ENCODE measurements around the gene DOCK4.

DOCK4 gene

GRCh38 chr7:111878785-111879184 lies 327.4 kb downstream of the DOCK4 start:
- Histone ChIP-seq H3K36me3 (ENCODE audit: insufficient read depth) (no peaks in the 10 kb centered on the region), H4K20me1 (ENCODE audit: insufficient read depth) (no peaks in the 10 kb centered on the region), H3K79me2 (ENCODE audit: insufficient read depth, low read depth) (no peaks in the 10 kb centered on the region), H3K9ac (no peak overlapping the region), H3K4me3 (IDR thresholded peaks at IDR 0.05; ENCODE audit: insufficient read depth, low read depth, low read length) (no peak overlapping the region), H2AFZ (ENCODE audit: low read depth) (no peak overlapping the region), H3K27me3 (ENCODE audit: insufficient read depth, low read depth) (no peaks in the 10 kb centered on the region), H3K27ac (no peak overlapping the region), H3K4me2 (no peak overlapping the region), H3K4me1 (ENCODE audit: low read depth, poor library complexity, severe bottlenecking) (no peaks in the 10 kb centered on the region)
- no peak for TF ChIP-seq CTCF (conservative IDR thresholded peaks at IDR 0.05; ENCODE audit: low read depth, low read length)

- H3K27me3 ChIP-seq (ENCODE audit: insufficient read depth, low read depth), result no peaks in the 10 kb centered on the region
Measured at GRCh38 chr7:111877931-111878330, 328.3 kb downstream of the DOCK4 start.

GRCh38 chr7:111873963-111874690 lies 332.1 kb downstream of the DOCK4 start:
- no peak overlapping the region for H2AFZ ChIP-seq (ENCODE audit: low read depth)
- H3K27me3 ChIP-seq (ENCODE audit: insufficient read depth, low read depth), result no peaks in the 10 kb centered on the region
- no peaks in the 10 kb centered on the region for H3K79me2 ChIP-seq (ENCODE audit: insufficient read depth, low read depth)
- H3K36me3 ChIP-seq (ENCODE audit: insufficient read depth), result no peaks in the 10 kb centered on the region
- H3K4me2 ChIP-seq, result no peak overlapping the region
- H3K4me3 ChIP-seq (IDR thresholded peaks at IDR 0.05; ENCODE audit: insufficient read depth, low read depth, low read length), result no peak overlapping the region
- H4K20me1 ChIP-seq (ENCODE audit: insufficient read depth), result no peaks in the 10 kb centered on the region
- no peaks in the 10 kb centered on the region for H3K4me1 ChIP-seq (ENCODE audit: low read depth, poor library complexity, severe bottlenecking)
- no peak for TF ChIP-seq CTCF (conservative IDR thresholded peaks at IDR 0.05; ENCODE audit: low read depth, low read length)
- H3K9ac ChIP-seq, result no peak overlapping the region
- no peak overlapping the region for H3K27ac ChIP-seq

More at GRCh38 chr7:111877931-111878330, 328.3 kb downstream of the DOCK4 start:
- H3K9ac ChIP-seq, result no peak overlapping the region
- H4K20me1 ChIP-seq (ENCODE audit: insufficient read depth), result no peaks in the 10 kb centered on the region
- no peak overlapping the region for H3K4me2 ChIP-seq
- no peak overlapping the region for H3K4me3 ChIP-seq (IDR thresholded peaks at IDR 0.05; ENCODE audit: insufficient read depth, low read depth, low read length)
- H3K27ac ChIP-seq, result no peak overlapping the region
- H3K4me1 ChIP-seq (ENCODE audit: low read depth, poor library complexity, severe bottlenecking), result no peaks in the 10 kb centered on the region
- H3K79me2 ChIP-seq (ENCODE audit: insufficient read depth, low read depth), result no peaks in the 10 kb centered on the region
- no peaks in the 10 kb centered on the region for H3K36me3 ChIP-seq (ENCODE audit: insufficient read depth)
- no peak overlapping the region for H2AFZ ChIP-seq (ENCODE audit: low read depth)
- TF ChIP-seq CTCF (conservative IDR thresholded peaks at IDR 0.05; ENCODE audit: low read depth, low read length), result no peak

GRCh38 chr7:111873326-111873646 lies 332.9 kb downstream of the DOCK4 start:
- Histone ChIP-seq H3K9ac (no peak overlapping the region), H3K4me1 (ENCODE audit: low read depth, poor library complexity, severe bottlenecking) (no peaks in the 10 kb centered on the region), H2AFZ (ENCODE audit: low read depth) (no peak overlapping the region), H4K20me1 (ENCODE audit: insufficient read depth) (no peaks in the 10 kb centered on the region), H3K36me3 (ENCODE audit: insufficient read depth) (no peaks in the 10 kb centered on the region), H3K4me2 (no peak overlapping the region), H3K27ac (no peak overlapping the region), H3K27me3 (ENCODE audit: insufficient read depth, low read depth) (no peaks in the 10 kb centered on the region), H3K4me3 (IDR thresholded peaks at IDR 0.05; ENCODE audit: insufficient read depth, low read depth, low read length) (no peak overlapping the region), H3K79me2 (ENCODE audit: insufficient read depth, low read depth) (no peaks in the 10 kb centered on the region)
- TF ChIP-seq CTCF (conservative IDR thresholded peaks at IDR 0.05; ENCODE audit: low read depth, low read length), result no peak

All from KMS-11 (cell line).